K562 (cell line): ENCODE data around the gene ENDOG. TPM values are rescaled to one million over a fixed set of nuclear protein-coding genes. Genes with fewer than 3 reads are reported as not detected.

Experiments used
- CEBPB ChIP-seq: fragments of 450-650 bp; IDR thresholded peaks from 2 replicates; pipeline ENCODE4 v1.6.1; 2016; ENCODE audit warnings: missing genetic modification characterization, missing compliant biosample characterization
- FOXA3 ChIP-seq, 2 experiments: fragments of 450-650 bp in 1 of 2; sonication (generic) in 1 of 2; formaldehyde crosslinking; IDR thresholded peaks in 1 of 2; conservative IDR thresholded peaks in 1 of 2; 2 replicates each; pipeline versions ENCODE4 v1.4.0 to v1.8.0; 2020 to 2022; ENCODE audit warnings: mild to moderate bottlenecking in 2 of 2, missing genetic modification reagents in 1 of 2
- FOXK1 ChIP-seq: sonication (generic); formaldehyde crosslinking; IDR thresholded peaks from 2 replicates; pipeline ENCODE4 v1.8.0; 2022; ENCODE audit warnings: missing genetic modification reagents, mild to moderate bottlenecking, borderline replicate concordance
- GATAD2B ChIP-seq: fragments of 450-650 bp; IDR thresholded peaks from 2 replicates; pipeline ENCODE4 v1.6.1; 2017; ENCODE audit warnings: mild to moderate bottlenecking, borderline replicate concordance
- HDGF ChIP-seq: fragments of 450-650 bp; IDR thresholded peaks from 2 replicates; pipeline ENCODE4 v1.6.1; 2016
- KAT7 ChIP-seq: sonication (generic); formaldehyde crosslinking; IDR thresholded peaks from 2 replicates; pipeline ENCODE4 v1.8.0; 2022; ENCODE audit warnings: missing genetic modification reagents, mild to moderate bottlenecking, borderline replicate concordance
- LCOR ChIP-seq: sonication (generic); formaldehyde crosslinking; IDR thresholded peaks from 2 replicates; pipeline ENCODE4 v1.8.0; 2022; ENCODE audit warnings: mild to moderate bottlenecking, missing genetic modification reagents
- MBD2 ChIP-seq: sonication (generic); IDR thresholded peaks from 2 replicates; pipeline ENCODE4 v1.6.1; 2016; ENCODE audit warnings: low read depth, borderline replicate concordance
- PHTF2 ChIP-seq: fragments of 250-450 bp; sonication (Bioruptor Pico); IDR thresholded peaks from 2 replicates; pipeline ENCODE4 v1.5.0; 2021; ENCODE audit warnings: mild to moderate bottlenecking
- RCOR1 ChIP-seq, 2 experiments: IDR thresholded peaks; 2 replicates each; pipeline ENCODE4 v1.6.1; 2012; ENCODE audit warnings: low read depth in 2 of 2, low read length in 2 of 2, borderline replicate concordance in 1 of 2, improper control_type of control experiment in 1 of 2
- ZNF354B ChIP-seq: fragments of 250-450 bp; sonication (Bioruptor Pico); IDR thresholded peaks from 2 replicates; pipeline ENCODE4 v1.4.0; 2020
- ZNF507 ChIP-seq: conservative IDR thresholded peaks from 2 replicates; pipeline ENCODE4 v1.6.1; 2017; ENCODE audit warnings: missing genetic modification characterization, missing compliant biosample characterization
- ZNF696 ChIP-seq: fragments of 250-450 bp; sonication (Bioruptor Pico); conservative IDR thresholded peaks from 2 replicates; pipeline ENCODE4 v1.4.0; 2020; ENCODE audit warnings: mild to moderate bottlenecking, moderate library complexity
- ZNF76 ChIP-seq: fragments of 250-450 bp; sonication (Bioruptor Pico); IDR thresholded peaks from 2 replicates; pipeline ENCODE4 v1.4.0; 2020; ENCODE audit warnings: mild to moderate bottlenecking, moderate library complexity, borderline replicate concordance
- polyA plus RNA-seq, 8 experiments: library from polyadenylated mRNA; depleted of rRNA in 4 of 8; stranded (reverse) in 5 of 8; unstranded in 3 of 8; fragments of >200 nt; fragmentation: Nextera tagmentation in 2 of 8; fragmentation: Illumina TruSeq in 1 of 8; extraction: Ambion mirVana in 2 of 8; extraction: Trizol in 1 of 8; gene quantifications; 2 replicates each; pipeline versions ENCODE4 v1.2.1 to v1.2.3, GENCODE V29; 2011 to 2014; ENCODE audit warnings: inconsistent platforms in 1 of 8, missing spikeins in 1 of 8
- total RNA-seq, 7 experiments: library from RNA; depleted of rRNA in 6 of 7; stranded (reverse); fragments of >200 nt in 6 of 7; fragmentation: Illumina TruSeq in 2 of 7; extraction: Trizol in 2 of 7; gene quantifications; 2 replicates each; pipeline versions ENCODE4 v1.2.1 to v1.2.3, GENCODE V29; 2011 to 2021; ENCODE audit warnings: low replicate concordance in 1 of 7
- TF ChIP-seq, protein P1 (sequence below): fragments of 250-450 bp; sonication (Bioruptor Pico); IDR thresholded peaks from 2 replicates; pipeline ENCODE4 v1.9.0; 2021; ENCODE audit warnings: mild to moderate bottlenecking, inconsistent platforms
- TF ChIP-seq, protein P2 (sequence below), 2 experiments: fragments of 150-350 bp in 1 of 2; IDR thresholded peaks; 2 replicates each; pipeline ENCODE4 v1.6.1; 2012 to 2016; ENCODE audit warnings: low read depth in 2 of 2, low read length in 2 of 2, mild to moderate bottlenecking in 1 of 2, moderate library complexity in 1 of 2
- TF ChIP-seq, protein P3 (sequence below): sonication (generic); formaldehyde crosslinking; IDR thresholded peaks from 2 replicates; pipeline ENCODE4 v1.8.0; 2022; ENCODE audit warnings: mild to moderate bottlenecking, missing genetic modification reagents

The ENDOG gene
- total and polyA plus RNA-seq, 9 of the 15 experiments (the other 6 are each of a cell fraction or from before 2014, with no cell fraction given) = 1.2 to 91.0 (median 25.5) TPM

DNA sequence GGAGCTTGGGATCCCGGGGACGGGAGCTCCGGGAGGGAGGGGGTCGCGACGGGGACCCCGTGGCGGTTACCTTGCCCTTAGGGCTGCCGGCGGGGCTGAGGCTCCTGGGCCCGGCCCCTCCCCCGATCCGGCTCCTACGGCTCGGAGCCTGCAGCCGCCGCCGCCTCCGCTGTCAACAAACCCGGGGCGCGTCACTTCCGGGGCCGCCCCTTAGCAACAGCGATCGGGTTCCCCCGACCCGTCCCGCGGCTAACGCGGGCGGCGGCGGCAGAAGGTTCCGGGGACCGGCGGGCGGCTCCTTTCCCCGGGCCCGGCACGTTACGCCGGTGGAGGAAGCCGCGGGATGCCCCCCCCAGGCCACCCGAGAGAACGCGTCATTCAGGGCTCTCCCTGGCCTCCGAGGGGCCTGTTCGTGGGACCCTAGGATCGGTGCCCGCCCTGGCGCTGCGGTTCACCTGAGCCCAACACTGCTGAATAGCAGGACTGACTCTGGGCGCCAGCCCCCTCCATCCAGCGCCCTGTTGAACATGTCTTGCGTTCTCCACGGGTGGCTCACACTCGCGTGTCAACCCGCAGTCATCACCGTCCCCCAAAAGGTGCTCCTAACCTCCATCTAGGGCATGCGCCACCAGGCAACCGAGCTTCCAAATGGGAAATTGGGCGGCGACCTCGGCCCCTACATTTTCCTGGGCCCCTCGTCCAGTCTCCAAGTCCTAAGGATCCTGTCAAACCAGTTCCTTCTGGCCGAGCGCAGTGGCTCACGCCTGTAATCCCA, 46.4 kb upstream of the ENDOG start, which contains the start of gene ZER1 (continued):
- no peak for TF ChIP-seq CEBPB (tag)
- TF ChIP-seq ZNF507 (tag) = no peak
- peak in 1 of 2 experiments; percentile 54; a peak in 1 of 4 replicates for TF ChIP-seq RCOR1 (IDR thresholded peaks at IDR 0.05; ENCODE audit: borderline replicate concordance in 1 of 2, low read depth in 2 of 2, low read length in 2 of 2)
- TF ChIP-seq MBD2 = 0 out of 2 replicates have a peak, but pooled peaks have one; percentile 65
- TF ChIP-seq HDGF = no peak
- peak; percentile 95 for TF ChIP-seq GATAD2B
- TF ChIP-seq FOXK1 (CRISPR knock-in tag) = peak; percentile 95
- no peak for TF ChIP-seq ZNF696
- TF ChIP-seq ZNF354B (CRISPR knock-in tag) = no peak
- TF ChIP-seq, protein P1, sequence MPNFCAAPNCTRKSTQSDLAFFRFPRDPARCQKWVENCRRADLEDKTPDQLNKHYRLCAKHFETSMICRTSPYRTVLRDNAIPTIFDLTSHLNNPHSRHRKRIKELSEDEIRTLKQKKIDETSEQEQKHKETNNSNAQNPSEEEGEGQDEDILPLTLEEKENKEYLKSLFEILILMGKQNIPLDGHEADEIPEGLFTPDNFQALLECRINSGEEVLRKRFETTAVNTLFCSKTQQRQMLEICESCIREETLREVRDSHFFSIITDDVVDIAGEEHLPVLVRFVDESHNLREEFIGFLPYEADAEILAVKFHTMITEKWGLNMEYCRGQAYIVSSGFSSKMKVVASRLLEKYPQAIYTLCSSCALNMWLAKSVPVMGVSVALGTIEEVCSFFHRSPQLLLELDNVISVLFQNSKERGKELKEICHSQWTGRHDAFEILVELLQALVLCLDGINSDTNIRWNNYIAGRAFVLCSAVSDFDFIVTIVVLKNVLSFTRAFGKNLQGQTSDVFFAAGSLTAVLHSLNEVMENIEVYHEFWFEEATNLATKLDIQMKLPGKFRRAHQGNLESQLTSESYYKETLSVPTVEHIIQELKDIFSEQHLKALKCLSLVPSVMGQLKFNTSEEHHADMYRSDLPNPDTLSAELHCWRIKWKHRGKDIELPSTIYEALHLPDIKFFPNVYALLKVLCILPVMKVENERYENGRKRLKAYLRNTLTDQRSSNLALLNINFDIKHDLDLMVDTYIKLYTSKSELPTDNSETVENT (CRISPR knock-in tag) = peak; percentile 54
- peak; percentile 96 for TF ChIP-seq KAT7
- TF ChIP-seq ZNF76 = peak; percentile 43; the same call in 1 of the 2 replicates
- TF ChIP-seq, protein P2, sequence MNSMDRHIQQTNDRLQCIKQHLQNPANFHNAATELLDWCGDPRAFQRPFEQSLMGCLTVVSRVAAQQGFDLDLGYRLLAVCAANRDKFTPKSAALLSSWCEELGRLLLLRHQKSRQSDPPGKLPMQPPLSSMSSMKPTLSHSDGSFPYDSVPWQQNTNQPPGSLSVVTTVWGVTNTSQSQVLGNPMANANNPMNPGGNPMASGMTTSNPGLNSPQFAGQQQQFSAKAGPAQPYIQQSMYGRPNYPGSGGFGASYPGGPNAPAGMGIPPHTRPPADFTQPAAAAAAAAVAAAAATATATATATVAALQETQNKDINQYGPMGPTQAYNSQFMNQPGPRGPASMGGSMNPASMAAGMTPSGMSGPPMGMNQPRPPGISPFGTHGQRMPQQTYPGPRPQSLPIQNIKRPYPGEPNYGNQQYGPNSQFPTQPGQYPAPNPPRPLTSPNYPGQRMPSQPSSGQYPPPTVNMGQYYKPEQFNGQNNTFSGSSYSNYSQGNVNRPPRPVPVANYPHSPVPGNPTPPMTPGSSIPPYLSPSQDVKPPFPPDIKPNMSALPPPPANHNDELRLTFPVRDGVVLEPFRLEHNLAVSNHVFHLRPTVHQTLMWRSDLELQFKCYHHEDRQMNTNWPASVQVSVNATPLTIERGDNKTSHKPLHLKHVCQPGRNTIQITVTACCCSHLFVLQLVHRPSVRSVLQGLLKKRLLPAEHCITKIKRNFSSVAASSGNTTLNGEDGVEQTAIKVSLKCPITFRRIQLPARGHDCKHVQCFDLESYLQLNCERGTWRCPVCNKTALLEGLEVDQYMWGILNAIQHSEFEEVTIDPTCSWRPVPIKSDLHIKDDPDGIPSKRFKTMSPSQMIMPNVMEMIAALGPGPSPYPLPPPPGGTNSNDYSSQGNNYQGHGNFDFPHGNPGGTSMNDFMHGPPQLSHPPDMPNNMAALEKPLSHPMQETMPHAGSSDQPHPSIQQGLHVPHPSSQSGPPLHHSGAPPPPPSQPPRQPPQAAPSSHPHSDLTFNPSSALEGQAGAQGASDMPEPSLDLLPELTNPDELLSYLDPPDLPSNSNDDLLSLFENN (IDR thresholded peaks at IDR 0.05; ENCODE audit: low read depth in 2 of 2, low read length in 2 of 2) = peak in 1 of 2 experiments; percentile 54; a peak in 1 of 4 replicates
- TF ChIP-seq LCOR (CRISPR knock-in tag) = peak; percentile 90
- no peak for TF ChIP-seq PHTF2
- TF ChIP-seq, protein P3, sequence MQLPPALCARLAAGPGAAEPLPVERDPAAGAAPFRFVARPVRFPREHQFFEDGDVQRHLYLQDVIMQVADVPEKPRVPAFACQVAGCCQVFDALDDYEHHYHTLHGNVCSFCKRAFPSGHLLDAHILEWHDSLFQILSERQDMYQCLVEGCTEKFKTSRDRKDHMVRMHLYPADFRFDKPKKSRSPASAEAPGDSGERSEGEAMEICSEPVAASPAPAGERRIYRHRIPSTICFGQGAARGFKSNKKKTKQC (CRISPR knock-in tag) = peak; percentile 59; the same call in 1 of the 2 replicates
- peak; percentile 71 to 72; a peak in 3 of 4 replicates for TF ChIP-seq FOXA3 (CRISPR knock-in tag; conservative IDR thresholded peaks at IDR 0.05 in 1 of 2, IDR thresholded peaks at IDR 0.05 in 1 of 2)
